Naive B cell (primary cell): Measurements from ENCODE around the gene CFI. TPM values are rescaled to one million over a fixed set of nuclear protein-coding genes. Genes with fewer than 3 reads are reported as not detected.

Experiments
- ATAC-seq, 2 donors: fragments of 150-1000 bp; cut with Tn5 transposase; 2 replicates each; pipeline ENCODE4 v1.10.0; 2021; ENCODE audit warnings: low read depth in 2 of 2, mild to moderate bottlenecking in 2 of 2, moderate library complexity in 2 of 2
- DNase-seq: peaks from one replicate; pipeline ENCODE4 v3.0.0; 2022
- H3K27ac Mint-ChIP-seq, 6 donors: one replicate each; pipeline ENCODE4 v1.8.0; 2020 to 2022; ENCODE audit warnings: mild to moderate bottlenecking in 6 of 6, mixed read lengths in 6 of 6, moderate library complexity in 5 of 6, inconsistent platforms in 2 of 6
- H3K27me3 Mint-ChIP-seq, 3 donors: one replicate each; pipeline ENCODE4 v1.8.0; 2021 to 2022; ENCODE audit warnings: mixed read lengths in 3 of 3, mild to moderate bottlenecking in 1 of 3
- H3K36me3 Mint-ChIP-seq, 2 donors: one replicate each; pipeline ENCODE4 v1.8.0; 2020 to 2022; ENCODE audit warnings: mixed read lengths in 2 of 2, inconsistent platforms in 1 of 2, mild to moderate bottlenecking in 1 of 2
- H3K4me1 Mint-ChIP-seq, 3 donors: one replicate each; pipeline ENCODE4 v1.8.0; 2020 to 2022; ENCODE audit warnings: mixed read lengths in 3 of 3, inconsistent platforms in 1 of 3, mild to moderate bottlenecking in 1 of 3, moderate library complexity in 1 of 3
- H3K4me3 Mint-ChIP-seq, 8 donors: one replicate each; pipeline ENCODE4 v1.8.0; 2020 to 2022; ENCODE audit warnings: mild to moderate bottlenecking in 8 of 8, mixed read lengths in 8 of 8, moderate library complexity in 8 of 8, inconsistent platforms in 2 of 8
- H3K9me3 Mint-ChIP-seq, 7 donors: one replicate each; pipeline ENCODE4 v1.8.0; 2020 to 2022; ENCODE audit warnings: mixed read lengths in 7 of 7, mild to moderate bottlenecking in 5 of 7, inconsistent platforms in 2 of 7, moderate library complexity in 1 of 7
- polyA plus RNA-seq, 6 donors: library from polyadenylated mRNA; unstranded; fragments of 300-500 nt; fragmentation: Illumina TruSeq; gene quantifications; one replicate each; pipeline ENCODE4 v1.2.3, GENCODE V29; 2021; ENCODE audit warnings: low read depth in 6 of 6

The CFI gene
- polyA plus RNA-seq, 6 donors from 2014 or later, result not detected

DNA sequence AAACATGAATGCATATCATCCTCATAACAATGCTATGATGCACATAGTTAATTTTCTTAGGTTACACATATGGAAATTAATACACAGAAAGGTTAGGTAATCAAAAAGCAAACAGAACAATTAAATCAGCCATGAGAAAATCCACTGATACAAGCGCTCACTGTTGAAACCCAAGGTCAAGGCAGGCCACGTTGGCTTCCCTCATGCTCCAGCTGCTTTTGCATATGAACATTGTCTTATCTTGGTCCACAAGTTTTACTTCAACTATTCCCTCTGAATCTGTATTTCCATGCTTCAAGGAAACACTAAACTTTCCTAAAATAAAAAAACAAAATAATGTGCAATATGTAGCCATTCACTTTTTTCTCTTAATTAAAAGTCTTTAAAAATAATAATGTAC lies 37.4 kb downstream of the CFI start:
- ATAC-seq (no peak), DNase-seq (no peak)
- Mint-ChIP-seq H3K9me3 (peaks cover 0 to 6% (median 0%) of the 10 kb centered on the region in 7 donors), H3K4me3 (no peak overlapping the region), H3K27ac (no peak overlapping the region), H3K36me3 (no peaks in the 10 kb centered on the region), H3K27me3 (peaks cover 25 to 32% (median 27%) of the 10 kb centered on the region in 3 donors), H3K4me1 (no peaks in the 10 kb centered on the region)

DNA sequence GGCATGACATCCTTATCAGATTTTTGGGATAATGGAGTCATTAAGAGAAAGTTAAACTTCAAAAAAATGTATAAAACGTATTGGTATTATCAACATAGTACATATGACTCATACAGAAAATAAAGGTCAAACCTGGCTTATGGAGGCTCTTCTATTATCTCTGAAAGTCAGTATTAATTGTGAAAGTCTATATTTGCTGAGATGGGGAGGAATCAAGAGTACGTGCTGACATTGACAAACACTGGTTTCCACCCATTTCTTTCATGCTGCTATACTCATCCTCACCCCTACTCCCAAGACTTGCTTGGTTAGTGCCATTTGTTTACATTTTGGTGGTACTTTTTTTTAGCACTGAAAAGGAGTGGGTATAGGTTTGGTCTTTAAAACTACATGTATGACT lies 41.1 kb downstream of the CFI start:
- Mint-ChIP-seq H3K27ac (no peak overlapping the region), H3K9me3 (no peaks in the 10 kb centered on the region), H3K4me3 (no peak overlapping the region), H3K4me1 (peaks cover 0 to 5% (median 0%) of the 10 kb centered on the region in 3 donors), H3K36me3 (no peaks in the 10 kb centered on the region), H3K27me3 (peaks cover 24 to 31% (median 24%) of the 10 kb centered on the region in 3 donors)
- DNase-seq, result no peak
- ATAC-seq, result no peak

DNA sequence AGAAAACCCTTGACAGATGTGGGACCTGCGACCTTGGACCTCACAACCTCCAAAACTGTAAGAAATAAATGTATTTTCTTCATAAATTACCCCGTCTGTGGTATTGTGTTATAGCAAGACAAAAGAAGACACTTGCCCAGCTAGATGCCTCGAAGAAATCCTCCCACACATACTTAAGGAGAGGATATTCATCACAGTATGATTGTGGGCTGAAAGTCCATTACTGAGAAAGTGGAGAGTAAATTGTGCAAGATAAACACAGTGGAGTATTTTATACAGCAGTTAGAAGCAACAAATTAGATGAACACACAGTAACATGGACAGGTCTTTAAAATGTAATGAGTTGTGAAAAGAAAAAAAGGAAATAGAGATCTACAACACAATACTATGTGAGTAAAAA lies 46.1 kb downstream of the CFI start:
- no peak for DNase-seq

DNA sequence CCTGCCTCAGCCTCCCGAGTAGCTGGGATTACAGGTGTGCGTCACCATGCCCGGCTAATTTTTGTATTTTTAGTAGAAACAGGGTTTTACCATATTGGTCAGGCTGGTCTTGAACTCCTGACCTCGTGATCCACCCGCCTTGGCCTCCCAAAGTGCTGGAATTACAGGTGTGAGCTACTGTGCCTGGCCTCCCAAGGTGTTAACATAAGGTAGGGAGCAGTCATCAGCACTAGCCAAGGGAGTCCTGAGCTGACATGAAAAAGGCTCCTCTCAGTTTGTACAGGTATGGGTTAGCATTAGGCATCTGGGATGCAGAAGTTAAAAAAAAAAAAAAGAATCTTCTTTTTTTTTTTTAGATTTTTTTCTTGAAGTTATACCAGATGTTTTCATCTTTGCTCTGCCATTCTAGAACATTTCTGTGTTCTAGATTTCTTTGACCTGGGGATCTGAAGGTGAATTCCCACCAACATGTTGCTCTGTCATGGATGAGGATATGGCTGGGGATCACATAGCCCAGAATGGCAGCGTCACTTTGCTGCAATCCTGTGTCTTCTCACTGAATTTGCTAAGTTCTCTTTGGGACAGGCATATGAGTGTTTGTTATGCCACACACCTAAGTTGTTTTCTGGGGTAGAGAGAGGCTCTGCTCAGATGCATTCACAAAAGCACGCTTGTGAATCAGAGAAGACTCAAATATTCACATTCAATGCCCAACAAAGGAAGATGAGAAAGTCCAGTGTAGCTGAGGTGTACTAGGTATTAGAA lies 47.5 kb downstream of the CFI start:
- Mint-ChIP-seq H3K27me3 (peaks cover 13 to 15% (median 15%) of the 10 kb centered on the region in 3 donors), H3K4me3 (no peak overlapping the region), H3K36me3 (no peaks in the 10 kb centered on the region), H3K27ac (peak overlapping the region in 1 of 6 donors; percentile 15), H3K9me3 (no peaks in the 10 kb centered on the region), H3K4me1 (peaks cover 0 to 5% (median 0%) of the 10 kb centered on the region in 3 donors)
- DNase-seq (no peak), ATAC-seq (peak in 1 of 2 donors; percentile 35)

More for the DNA sequence above, 46.1 kb downstream of the CFI start:
- H3K27ac Mint-ChIP-seq, result no peak overlapping the region
- peaks cover 0 to 5% (median 0%) of the 10 kb centered on the region in 3 donors for H3K4me1 Mint-ChIP-seq
- H3K4me3 Mint-ChIP-seq, result no peak overlapping the region
- no peaks in the 10 kb centered on the region for H3K36me3 Mint-ChIP-seq
- peaks cover 13 to 19% (median 16%) of the 10 kb centered on the region in 3 donors for H3K27me3 Mint-ChIP-seq
- no peak for ATAC-seq
- H3K9me3 Mint-ChIP-seq, result no peaks in the 10 kb centered on the region

DNA sequence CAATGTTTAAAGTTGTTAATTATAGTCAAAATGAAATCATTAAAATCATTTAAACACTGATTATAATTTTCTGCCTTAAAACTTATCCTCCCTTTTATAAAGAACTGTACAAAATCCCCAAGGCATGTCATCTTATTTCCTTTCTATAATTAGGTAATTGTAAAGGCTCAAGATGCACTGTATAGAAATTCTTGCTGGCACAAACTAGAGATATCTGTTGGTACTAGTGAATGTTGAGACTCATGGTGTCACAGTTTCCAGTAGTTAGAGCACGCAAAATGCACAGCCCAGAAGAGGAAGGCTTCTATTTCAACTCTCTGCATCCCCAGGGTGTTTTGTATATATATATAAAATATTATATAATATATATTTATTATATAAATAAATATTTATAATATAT lies 49.3 kb downstream of the CFI start:
- H3K27ac Mint-ChIP-seq, result no peak overlapping the region

DNA sequence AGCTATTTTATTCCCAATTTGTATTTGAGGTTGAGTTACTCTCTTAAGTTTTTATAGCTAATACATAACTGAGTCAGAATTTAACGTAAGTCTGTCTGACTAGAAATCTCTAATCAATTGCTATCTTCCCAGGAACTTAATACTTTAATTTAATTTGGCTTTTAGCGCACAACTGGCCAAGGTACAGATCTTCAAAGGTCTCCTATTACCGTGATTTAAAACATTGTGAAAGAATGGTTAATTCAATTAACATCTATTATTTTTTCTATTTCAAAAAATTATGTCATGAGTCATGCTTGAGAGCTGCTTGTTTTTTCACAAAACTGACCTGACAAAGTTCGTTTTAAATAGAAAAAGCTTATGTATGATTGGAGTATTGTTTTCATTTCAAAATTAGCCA lies 49.9 kb downstream of the CFI start:
- ATAC-seq, result no peak
- DNase-seq, result no peak
- Mint-ChIP-seq H3K4me1 (peaks cover 0 to 5% (median 0%) of the 10 kb centered on the region in 3 donors), H3K27ac (no peak overlapping the region), H3K36me3 (no peaks in the 10 kb centered on the region), H3K4me3 (no peak overlapping the region), H3K9me3 (no peaks in the 10 kb centered on the region), H3K27me3 (peaks cover 11 to 21% (median 17%) of the 10 kb centered on the region in 3 donors)

More for the DNA sequence above, 49.3 kb downstream of the CFI start:
- no peak for ATAC-seq
- no peaks in the 10 kb centered on the region for H3K9me3 Mint-ChIP-seq
- no peak for DNase-seq
- no peaks in the 10 kb centered on the region for H3K36me3 Mint-ChIP-seq
- peaks cover 11 to 21% (median 13%) of the 10 kb centered on the region in 3 donors for H3K27me3 Mint-ChIP-seq
- H3K4me3 Mint-ChIP-seq, result no peak overlapping the region
- peaks cover 0 to 5% (median 0%) of the 10 kb centered on the region in 3 donors for H3K4me1 Mint-ChIP-seq

DNA sequence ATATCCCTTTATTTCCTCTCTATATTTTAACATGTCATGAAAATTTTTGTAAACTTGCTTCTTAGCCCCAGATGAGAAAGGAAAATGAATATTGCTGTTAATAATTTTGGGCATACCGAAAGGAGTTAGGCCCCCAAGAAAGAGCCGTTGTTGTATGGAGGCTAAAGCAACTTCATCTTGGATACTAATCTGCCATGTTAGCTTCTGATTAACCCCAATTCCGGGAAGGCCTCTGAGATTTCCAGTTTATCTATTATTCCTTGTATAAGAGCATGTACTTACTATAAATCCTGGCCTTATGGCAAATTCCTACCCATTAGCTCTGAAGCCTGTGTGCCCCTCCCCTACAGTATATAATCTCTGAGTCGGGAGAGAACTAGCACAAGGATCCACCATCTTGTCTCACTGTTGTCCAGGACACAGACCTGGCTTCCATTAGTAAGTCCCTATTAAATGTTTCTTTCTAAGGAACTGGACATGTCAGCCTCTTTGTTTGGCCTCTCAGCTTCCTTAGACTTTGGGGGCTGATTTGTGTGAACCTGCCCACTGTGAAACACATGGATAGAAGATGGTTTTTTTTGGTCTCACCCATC lies 51.1 kb downstream of the CFI start:
- DNase-seq, result no peak
- Mint-ChIP-seq H3K9me3 (no peaks in the 10 kb centered on the region), H3K27me3 (peaks cover 9 to 20% (median 11%) of the 10 kb centered on the region in 3 donors), H3K4me3 (no peak overlapping the region), H3K36me3 (no peaks in the 10 kb centered on the region), H3K27ac (no peak overlapping the region), H3K4me1 (peaks cover 0 to under 1% (median 0%) of the 10 kb centered on the region in 3 donors)
- ATAC-seq, result no peak

DNA sequence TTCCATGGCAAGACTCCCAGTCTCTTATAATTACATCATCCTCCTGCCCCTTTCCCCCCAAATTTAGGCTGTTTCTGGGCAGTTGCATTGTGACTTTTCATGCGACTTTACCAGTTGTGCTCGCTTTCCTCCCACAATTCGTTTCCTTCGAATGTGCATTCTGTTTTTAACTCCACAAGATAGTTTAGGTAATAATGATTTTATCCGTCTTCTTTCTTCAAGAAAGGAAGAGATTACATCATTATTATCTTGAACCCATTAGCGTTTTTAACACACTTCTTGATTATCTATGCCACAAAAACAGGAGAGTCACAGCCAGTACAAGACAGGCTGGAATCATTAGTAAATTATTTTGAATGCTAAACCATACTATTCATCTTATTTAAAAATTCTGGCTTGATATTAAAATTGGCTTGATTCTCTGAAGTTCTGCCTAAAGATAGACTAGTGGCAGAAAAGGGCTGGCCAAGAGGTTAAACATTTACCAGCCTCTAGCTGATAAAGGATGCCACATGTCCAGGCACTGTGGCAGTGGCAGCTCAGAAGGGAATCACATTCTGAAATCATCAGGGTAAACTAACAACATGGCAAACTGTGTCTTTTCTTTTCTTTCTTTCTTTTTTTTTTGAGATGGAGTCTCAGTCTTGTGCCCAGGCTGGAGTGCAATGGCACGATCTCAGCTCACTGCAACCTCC lies 52.3 kb downstream of the CFI start:
- ATAC-seq (no peak), DNase-seq (no peak)
- H3K27me3 Mint-ChIP-seq, result peaks cover 7 to 12% (median 11%) of the 10 kb centered on the region in 3 donors
- no peak overlapping the region for H3K27ac Mint-ChIP-seq
- H3K4me1 Mint-ChIP-seq, result no peaks in the 10 kb centered on the region
- no peak overlapping the region for H3K4me3 Mint-ChIP-seq
- H3K9me3 Mint-ChIP-seq, result no peaks in the 10 kb centered on the region
- no peaks in the 10 kb centered on the region for H3K36me3 Mint-ChIP-seq

DNA sequence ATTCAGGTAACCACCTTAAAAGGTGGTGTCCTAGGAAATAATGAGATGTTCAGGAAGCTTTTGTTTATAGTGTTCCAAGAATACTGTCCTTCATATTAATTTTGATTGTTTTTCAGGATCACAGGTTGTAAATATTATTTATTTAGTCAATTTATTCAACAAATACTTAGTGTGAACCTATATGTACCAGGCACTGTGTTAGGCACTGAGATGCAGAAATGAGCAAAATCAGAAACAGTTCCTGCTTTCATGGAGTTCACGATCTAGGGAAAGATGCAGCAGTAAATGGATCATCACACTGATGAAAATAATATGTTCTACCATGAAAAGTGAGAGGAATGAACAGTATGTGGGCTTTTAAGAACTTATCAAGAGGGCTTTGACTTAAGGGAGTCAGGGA lies 53.7 kb downstream of the CFI start:
- Mint-ChIP-seq H3K4me1 (no peaks in the 10 kb centered on the region), H3K27me3 (peaks cover 7 to 11% (median 9%) of the 10 kb centered on the region in 3 donors), H3K27ac (peak overlapping the region in 1 of 6 donors; percentile 0), H3K4me3 (no peak overlapping the region), H3K36me3 (no peaks in the 10 kb centered on the region), H3K9me3 (no peaks in the 10 kb centered on the region)
- no peak for ATAC-seq
- DNase-seq, result no peak

DNA sequence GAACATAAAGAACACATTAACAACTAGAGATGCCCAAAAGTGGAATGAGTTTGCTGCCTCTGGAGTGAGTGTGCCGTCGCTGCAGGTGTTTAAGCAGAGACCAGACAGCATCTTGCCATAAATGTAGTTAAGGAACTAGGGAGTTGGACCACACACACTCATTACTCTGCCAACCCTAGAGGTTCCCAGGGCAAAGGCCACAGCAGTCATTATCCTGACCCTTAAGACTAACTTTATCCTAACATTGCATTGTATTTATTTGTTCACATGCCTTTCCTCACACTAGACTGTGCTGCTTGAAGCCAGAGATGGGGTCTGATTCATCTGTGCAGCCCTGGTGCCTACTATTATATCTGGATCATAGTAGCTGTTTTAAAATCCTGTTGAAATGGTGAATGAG lies 55.1 kb downstream of the CFI start:
- peaks cover 7 to 13% (median 11%) of the 10 kb centered on the region in 3 donors for H3K27me3 Mint-ChIP-seq
- H3K9me3 Mint-ChIP-seq, result no peaks in the 10 kb centered on the region
- H3K4me3 Mint-ChIP-seq, result no peak overlapping the region
- DNase-seq (no peak), ATAC-seq (no peak)
- no peak overlapping the region for H3K27ac Mint-ChIP-seq
- no peaks in the 10 kb centered on the region for H3K4me1 Mint-ChIP-seq
- no peaks in the 10 kb centered on the region for H3K36me3 Mint-ChIP-seq

DNA sequence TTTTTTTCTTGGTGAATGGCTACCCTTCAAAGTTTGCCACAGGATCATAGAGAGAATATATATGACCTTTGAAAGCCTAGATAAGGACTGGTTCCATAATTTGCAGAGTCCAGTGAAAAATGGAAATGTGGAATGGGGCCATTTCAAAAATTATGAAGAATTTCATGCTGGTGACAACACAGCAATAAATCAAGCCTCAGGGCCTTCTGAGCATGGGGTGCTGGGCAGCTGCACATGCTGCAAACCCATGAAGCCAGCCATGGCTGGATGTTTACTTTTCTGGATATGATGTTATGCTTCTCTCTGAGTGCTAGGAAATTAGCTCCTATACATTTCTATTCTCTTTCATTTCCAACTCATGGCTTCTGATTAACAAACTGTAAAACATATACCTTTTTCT lies 56.0 kb downstream of the CFI start:
- DNase-seq (no peak), ATAC-seq (no peak)
- H3K4me1 Mint-ChIP-seq, result no peaks in the 10 kb centered on the region
- H3K27me3 Mint-ChIP-seq, result peaks cover 7 to 13% (median 11%) of the 10 kb centered on the region in 3 donors
- no peak overlapping the region for H3K27ac Mint-ChIP-seq
- H3K9me3 Mint-ChIP-seq, result no peaks in the 10 kb centered on the region
- H3K36me3 Mint-ChIP-seq, result no peaks in the 10 kb centered on the region
- H3K4me3 Mint-ChIP-seq, result no peak overlapping the region

DNA sequence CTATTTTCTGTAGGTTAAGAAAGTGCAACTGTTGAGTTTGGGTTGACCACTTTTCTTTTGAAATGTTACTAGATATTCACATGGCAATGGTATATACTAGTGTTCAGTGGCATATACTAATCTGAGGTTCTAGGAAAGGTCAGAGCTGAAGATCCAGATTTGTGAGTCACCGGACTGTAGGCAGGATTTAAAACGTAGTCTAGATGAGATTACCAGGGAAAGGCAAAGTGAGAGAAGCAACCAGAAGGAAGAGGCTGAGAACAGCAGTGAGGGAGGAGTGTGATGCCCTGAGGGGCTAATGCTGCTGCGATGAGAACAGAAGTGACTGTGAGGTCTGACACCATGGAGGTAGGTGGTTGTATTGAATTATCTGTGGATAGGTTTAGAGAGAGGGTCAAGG lies 62.3 kb downstream of the CFI start:
- no peaks in the 10 kb centered on the region for H3K4me1 Mint-ChIP-seq
- ATAC-seq (no peak), DNase-seq (no peak)
- peaks cover 17 to 29% (median 24%) of the 10 kb centered on the region in 3 donors for H3K27me3 Mint-ChIP-seq
- H3K27ac Mint-ChIP-seq, result peak overlapping the region in 1 of 6 donors; percentile 12
- H3K9me3 Mint-ChIP-seq, result no peaks in the 10 kb centered on the region
- H3K36me3 Mint-ChIP-seq, result no peaks in the 10 kb centered on the region
- no peak overlapping the region for H3K4me3 Mint-ChIP-seq

DNA sequence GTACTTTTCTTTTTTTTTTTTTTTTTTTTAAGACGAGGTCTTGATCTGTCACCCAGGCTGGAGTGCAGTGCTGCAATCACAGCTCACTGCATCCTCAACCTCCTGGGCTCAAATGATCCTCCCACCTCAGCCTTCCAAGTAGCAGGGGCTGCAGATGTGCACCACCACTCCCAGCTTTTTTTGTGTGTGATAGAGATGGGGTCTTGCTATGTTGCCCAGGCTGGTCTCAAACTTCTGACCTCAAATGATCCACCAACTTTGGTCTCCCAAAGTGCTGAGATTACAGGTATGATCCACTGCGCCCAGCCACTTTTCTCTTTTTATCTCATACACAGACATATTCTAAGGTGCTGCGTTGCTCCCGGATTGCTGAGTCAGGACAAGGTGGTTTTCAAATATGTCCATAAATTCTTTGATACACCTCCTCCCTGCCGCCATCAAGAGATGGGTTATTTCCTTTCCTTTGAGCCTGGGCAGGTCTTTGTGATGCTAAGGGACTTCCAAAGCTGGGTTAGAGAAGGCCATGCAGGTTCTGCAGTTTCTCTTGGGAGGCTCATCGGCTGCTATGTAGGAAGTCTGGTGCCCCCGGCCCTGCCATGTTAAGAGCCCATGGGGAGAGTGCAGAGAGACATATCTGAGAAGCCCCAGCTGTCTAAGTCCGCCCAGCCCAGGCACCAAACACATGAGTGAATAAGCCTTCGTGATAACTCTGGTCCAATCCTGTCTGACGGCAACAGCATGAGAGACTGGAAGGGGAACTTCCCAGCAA lies 63.5 kb downstream of the CFI start:
- Mint-ChIP-seq H3K36me3 (no peaks in the 10 kb centered on the region), H3K4me1 (no peaks in the 10 kb centered on the region), H3K9me3 (no peaks in the 10 kb centered on the region), H3K4me3 (no peak overlapping the region), H3K27me3 (peaks cover 20 to 26% (median 24%) of the 10 kb centered on the region in 3 donors), H3K27ac (no peak overlapping the region)
- no peak for ATAC-seq
- no peak for DNase-seq
